PC-9 (cell line): ENCODE measurements around the gene SLC6A8.

ENCODE experiments used
- EZH2 ChIP-seq: fragments of 200-600 bp; sonication (generic); IDR thresholded peaks from 2 replicates; pipeline ENCODE4 v1.8.0; 2017; ENCODE audit warnings: antibody characterized with exemption, low read depth
- TF ChIP-seq, protein P1 (sequence below): fragments of 200-600 bp; sonication (generic); conservative IDR thresholded peaks from 2 replicates; pipeline ENCODE4 v1.6.1; 2017; ENCODE audit warnings: mixed run types, antibody characterized with exemption, mild to moderate bottlenecking, moderate library complexity

- TF ChIP-seq, protein P1, sequence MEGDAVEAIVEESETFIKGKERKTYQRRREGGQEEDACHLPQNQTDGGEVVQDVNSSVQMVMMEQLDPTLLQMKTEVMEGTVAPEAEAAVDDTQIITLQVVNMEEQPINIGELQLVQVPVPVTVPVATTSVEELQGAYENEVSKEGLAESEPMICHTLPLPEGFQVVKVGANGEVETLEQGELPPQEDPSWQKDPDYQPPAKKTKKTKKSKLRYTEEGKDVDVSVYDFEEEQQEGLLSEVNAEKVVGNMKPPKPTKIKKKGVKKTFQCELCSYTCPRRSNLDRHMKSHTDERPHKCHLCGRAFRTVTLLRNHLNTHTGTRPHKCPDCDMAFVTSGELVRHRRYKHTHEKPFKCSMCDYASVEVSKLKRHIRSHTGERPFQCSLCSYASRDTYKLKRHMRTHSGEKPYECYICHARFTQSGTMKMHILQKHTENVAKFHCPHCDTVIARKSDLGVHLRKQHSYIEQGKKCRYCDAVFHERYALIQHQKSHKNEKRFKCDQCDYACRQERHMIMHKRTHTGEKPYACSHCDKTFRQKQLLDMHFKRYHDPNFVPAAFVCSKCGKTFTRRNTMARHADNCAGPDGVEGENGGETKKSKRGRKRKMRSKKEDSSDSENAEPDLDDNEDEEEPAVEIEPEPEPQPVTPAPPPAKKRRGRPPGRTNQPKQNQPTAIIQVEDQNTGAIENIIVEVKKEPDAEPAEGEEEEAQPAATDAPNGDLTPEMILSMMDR: no peak
- no peak for TF ChIP-seq EZH2
Measured at GRCh38 chrX:153642655-153643430, 44.9 kb upstream of the SLC6A8 start.
